GM19455 (cell line): Measurements from ENCODE around the gene ZNF664.

ENCODE experiments used
- ATAC-seq: cut with Tn5 transposase; IDR thresholded peaks from one replicate; pipeline ENCODE4 v1.9.1; 2021; ENCODE audit not compliant: unreplicated experiment

Gene ZNF664

GRCh38 chr12:123987022-123987421 lies 14.0 kb downstream of the ZNF664 start:
- no peak for ATAC-seq

GRCh38 chr12:123989168-123989567 lies 16.2 kb downstream of the ZNF664 start:
- ATAC-seq, result no peak

DNA sequence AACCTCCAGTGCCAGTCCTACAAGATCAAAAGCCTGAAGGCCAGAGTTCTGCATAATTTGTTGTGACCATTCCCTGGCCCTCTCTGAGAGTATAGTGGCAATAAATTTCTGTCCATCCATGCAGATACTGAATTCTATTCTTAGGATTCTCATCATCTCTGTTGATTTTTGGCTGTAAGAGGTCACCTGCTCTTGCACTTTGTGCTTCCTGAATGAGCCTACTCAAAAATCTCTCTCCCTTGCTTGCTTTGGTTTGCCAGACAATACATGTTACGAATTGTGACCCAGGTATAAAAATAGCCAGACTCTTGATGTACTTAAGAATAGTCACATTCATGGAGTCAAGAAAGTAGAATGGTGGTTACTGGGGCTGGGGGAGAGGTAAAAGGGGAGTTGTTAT lies 16.7 kb downstream of the ZNF664 start:
- no peak for ATAC-seq

- no peak for ATAC-seq
Measured at GRCh38 chr12:123990511-123990910, 17.5 kb downstream of the ZNF664 start.

GRCh38 chr12:123991372-123991951 lies 18.4 kb downstream of the ZNF664 start:
- no peak for ATAC-seq

GRCh38 chr12:123992118-123992825 lies 19.3 kb downstream of the ZNF664 start:
- ATAC-seq, result no peak

DNA sequence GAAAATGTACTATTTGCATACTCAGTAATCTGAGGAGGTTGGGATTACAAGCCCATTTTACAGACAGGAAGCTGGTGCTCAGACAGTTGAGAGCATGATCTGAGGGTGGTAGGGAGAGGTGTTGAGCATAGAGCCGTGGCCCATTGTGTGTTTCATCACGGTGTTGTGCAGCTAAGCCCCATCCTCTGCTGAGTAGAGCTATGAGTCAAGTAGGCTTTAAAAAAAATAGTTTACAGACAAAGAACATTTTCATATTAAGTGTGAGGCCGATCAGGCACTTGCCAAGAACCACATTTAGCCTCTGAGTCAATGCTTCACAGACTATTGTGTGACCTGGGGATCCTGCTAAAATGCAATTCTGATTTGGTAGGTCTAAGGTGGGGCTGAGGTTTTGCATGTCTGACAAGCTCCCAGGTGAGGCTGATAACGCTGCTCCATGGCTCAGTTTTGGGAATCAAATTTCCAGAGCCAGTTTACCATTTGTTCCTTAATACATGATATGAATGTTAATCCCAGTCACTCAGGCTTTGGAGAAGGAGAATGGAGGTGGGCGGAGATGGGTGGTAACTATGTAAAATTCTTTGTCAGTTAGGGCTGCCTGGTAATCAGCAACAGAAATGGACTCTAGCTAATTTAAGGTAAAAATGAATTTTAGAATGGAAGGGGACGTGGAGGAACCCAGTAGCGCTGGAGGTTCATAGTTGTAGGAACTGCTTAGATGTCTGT lies 22.2 kb downstream of the ZNF664 start:
- ATAC-seq, result no peak

DNA sequence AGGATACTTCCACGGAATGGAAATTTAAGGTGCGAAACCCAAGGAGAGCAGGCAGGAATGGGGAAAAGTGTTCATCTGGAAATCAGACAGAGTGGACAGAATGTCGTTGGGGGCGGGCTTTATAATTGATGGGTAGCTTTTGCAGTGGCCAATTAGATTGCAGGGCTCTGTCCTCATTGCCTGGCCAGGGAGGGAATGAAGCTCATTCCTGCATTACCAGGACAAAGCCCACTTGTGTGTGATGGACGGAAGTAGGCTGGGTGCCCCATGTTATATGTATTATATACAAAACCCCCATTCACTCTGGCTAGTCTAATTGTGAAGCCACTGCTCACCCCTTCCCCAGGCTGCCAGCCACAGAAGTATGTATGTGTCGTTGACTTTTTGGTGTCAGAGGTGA lies 23.6 kb downstream of the ZNF664 start:
- no peak for ATAC-seq

DNA sequence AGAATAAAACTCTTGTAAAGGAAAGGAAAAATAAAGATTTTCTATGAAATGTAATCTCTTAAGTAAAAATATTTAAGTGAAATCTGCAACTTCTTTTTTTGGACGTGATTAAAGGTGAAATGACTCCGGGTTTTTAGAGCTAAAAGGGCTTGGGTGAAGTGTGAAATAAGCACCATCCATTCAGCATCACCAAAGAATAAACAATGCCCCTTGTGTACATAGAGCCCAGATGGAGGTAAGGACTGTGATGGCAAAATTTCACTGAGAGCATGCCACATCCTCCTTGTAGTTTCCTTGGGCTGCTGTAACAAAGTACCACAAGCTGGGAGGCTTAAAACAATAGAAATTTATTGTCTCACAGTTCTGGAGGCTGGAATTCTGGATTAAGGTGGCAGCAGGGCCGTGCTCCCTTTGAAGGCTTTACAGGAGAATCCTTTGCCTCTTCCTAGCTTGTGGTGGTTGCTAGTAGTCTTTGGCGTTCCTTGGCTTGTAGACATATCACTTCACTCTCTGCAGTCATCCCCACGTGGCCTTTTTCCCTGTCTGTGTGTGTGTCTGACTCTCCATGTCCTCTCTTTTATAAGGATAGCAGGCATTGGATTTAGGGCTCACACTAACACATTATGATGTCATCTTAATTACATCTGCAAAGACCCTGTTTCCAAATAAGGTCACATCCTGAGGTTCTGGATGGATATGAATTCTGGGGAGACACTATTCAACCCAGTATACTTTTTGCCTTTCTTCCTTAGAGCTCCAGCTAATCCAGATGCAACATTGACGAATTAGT lies 24.2 kb downstream of the ZNF664 start:
- ATAC-seq, result no peak

DNA sequence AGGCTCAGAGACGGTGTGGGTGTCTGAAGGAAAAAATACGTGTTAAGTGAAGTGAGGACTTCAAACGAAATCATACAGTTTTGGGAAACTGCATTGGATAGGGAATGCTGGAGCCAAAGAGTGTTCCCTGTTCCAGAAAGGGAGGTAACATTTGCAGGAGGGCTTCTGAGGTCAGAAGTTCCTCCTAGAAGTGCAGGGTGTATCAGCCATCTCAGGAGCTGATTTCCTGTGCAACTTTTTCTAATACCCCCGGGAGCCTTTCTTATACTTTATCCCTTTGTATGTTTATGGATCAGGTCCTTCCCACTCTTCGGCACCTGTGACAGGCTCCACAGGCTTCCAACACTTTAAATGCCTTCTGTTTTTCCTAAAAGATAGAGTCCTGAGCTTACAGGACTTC lies 24.9 kb downstream of the ZNF664 start:
- ATAC-seq, result no peak

- no peak for ATAC-seq
Measured at GRCh38 chr12:123998344-123998990, 25.5 kb downstream of the ZNF664 start.

- ATAC-seq, result no peak
Measured at GRCh38 chr12:123998991-123999359, 26.0 kb downstream of the ZNF664 start.

GRCh38 chr12:124000111-124000510 lies 27.1 kb downstream of the ZNF664 start:
- no peak for ATAC-seq

DNA sequence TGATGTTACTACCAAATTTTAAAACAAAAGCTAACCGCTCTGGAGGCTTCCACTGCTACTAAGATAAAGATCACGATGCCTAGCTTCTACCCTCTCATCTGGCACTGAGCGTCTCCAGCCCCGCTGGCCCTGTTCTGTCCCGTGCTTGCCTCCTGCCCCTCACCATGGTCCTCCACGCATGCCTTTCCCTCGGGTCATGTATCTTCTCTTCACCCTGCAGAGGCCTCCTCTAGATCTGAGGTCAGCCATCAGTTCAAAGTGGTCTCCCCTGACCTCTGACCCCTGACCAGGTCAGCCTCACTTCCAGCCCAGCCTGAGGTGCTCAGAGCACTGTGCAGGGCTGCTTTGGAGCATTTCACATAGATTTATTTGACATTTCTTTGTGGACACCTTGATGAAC lies 28.3 kb downstream of the ZNF664 start:
- ATAC-seq, result no peak

GRCh38 chr12:124002021-124002644 lies 29.1 kb downstream of the ZNF664 start:
- ATAC-seq, result no peak

DNA sequence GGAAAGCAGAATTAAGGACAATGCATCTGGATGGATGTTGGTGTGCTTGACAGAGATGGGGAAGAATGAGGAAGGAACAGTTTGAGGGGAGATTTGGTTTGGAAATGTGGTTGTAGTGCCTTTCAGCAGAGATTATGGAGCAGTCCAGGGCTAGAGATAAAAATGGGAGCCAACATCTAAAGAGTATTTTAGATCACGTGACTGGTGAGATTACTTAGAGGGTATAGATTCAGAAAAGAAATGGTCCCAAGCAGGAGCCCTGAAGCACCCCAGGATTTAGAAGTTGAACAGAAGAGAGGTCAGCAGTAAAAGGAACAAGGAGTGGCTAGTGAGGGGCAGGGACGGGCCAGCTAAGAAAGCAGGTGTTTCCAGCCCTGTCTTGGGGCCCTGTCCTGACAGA lies 29.6 kb downstream of the ZNF664 start:
- ATAC-seq, result no peak

GRCh38 chr12:124004233-124004875 lies 31.3 kb downstream of the ZNF664 start:
- ATAC-seq, result no peak

GRCh38 chr12:124006085-124006845 lies 33.2 kb downstream of the ZNF664 start:
- ATAC-seq, result no peak
